Measurements from ENCODE around the gene MARCHF3.

- no peak for TF ChIP-seq EZH2phosphoT487 (IDR thresholded peaks at IDR 0.05; ENCODE audit: borderline replicate concordance, low read depth, low read length)
- no peak for TF ChIP-seq CTCF (conservative IDR thresholded peaks at IDR 0.05; ENCODE audit: low read length)
Observed at GRCh38 chr5:126927429-126927828, 102.9 kb downstream of the MARCHF3 start.
